AG04450 (cell line): ENCODE measurements around the gene MINAR1. TPM values are rescaled to one million over a fixed set of nuclear protein-coding genes. Genes with fewer than 3 reads are reported as not detected.

Source experiments
- CTCF ChIA-PET: fragments of 300-600, 350-600 bp; formaldehyde crosslinking; extraction: SDS; loops from one replicate; lab custom pipeline; 2022; ENCODE audit warnings: antibody characterized with exemption, inconsistent platforms; lab: Charles Lee
- POLR2A ChIA-PET: fragments of 350-600 bp; formaldehyde crosslinking; extraction: SDS; loops from one replicate; lab custom pipeline; 2021; ENCODE audit warnings: antibody characterized with exemption, inconsistent platforms; lab: Yijun Ruan, JAX
- DNase-seq: peaks from one replicate; pipeline ENCODE4 v3.0.0-alpha.2; 2011; ENCODE audit warnings: low read depth, low spot score
- H3K27ac ChIP-seq: one replicate; pipeline ENCODE4 v1.5.1; 2012; ENCODE audit warnings: low read depth, low read length, control low read depth
- H3K27me3 ChIP-seq: one replicate; pipeline ENCODE4 v1.6.0; 2012; ENCODE audit warnings: low read length; ENCODE audit not compliant: control insufficient read depth, insufficient read depth
- H3K4me3 ChIP-seq: 2 replicates; pipeline ENCODE4 v1.5.1; 2011; ENCODE audit warnings: mild to moderate bottlenecking, low read depth, low read length, control low read depth
- H3K9me3 ChIP-seq: 2 replicates; pipeline ENCODE4 v1.5.1; 2012; ENCODE audit warnings: low read length; ENCODE audit not compliant: control insufficient read depth, insufficient read depth
- polyA plus RNA-seq: library from polyadenylated mRNA; depleted of rRNA; stranded (reverse); fragments of >200 nt; gene quantifications from 2 replicates; pipeline ENCODE4 v1.2.3, GENCODE V29; 2011
- TF ChIP-seq, protein P1 (sequence below): IDR thresholded peaks from 2 replicates; pipeline ENCODE4 v1.5.1; 2011; ENCODE audit warnings: low read depth, low read length, control low read depth, inconsistent platforms

The MINAR1 gene
- polyA plus RNA-seq, 1 experiment, result 0.76 TPM

DNA sequence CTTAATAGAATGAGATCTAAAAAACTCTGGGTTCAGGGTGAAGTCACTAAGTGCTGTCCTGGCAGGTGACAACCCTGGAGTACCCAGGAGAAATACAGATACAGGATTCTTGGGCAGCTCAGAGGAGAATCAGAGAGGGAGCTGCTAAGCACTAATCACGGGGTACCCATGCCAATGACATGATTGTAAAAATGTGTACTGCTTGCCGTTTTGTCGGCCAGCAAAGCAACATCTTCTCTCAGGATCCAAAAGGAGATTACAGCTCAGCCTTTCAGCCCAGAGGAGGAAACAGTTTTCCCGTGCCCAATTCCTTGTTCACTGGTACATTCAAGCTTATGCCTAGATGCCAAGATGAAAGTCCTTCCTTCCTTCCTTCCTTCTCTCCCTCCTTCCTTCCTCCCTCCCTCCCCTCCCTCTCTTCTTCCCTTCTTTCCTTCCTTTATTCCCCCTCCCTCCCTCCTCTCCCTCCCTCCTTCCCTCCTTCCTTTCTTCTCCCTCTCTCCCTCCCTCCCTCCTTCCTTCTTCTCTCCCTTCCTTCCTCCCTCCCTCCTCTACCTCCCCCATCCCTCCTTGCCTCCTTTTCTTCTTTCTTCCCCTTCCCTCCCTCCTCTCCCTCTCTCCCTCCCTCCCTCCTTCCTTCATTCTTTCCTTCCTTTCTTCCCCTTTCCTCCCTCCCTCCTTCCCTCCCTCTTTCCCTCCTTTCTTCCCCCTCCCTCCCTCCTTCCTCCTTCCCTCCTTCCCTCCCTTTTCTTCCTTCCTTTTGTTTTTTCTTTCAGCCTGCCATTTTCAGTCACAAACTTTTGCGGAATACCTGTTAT, 4.1 kb upstream of the MINAR1 start:
- DNase-seq, result no peak
- no peak overlapping the region for H3K4me3 ChIP-seq
- TF ChIP-seq, protein P1, sequence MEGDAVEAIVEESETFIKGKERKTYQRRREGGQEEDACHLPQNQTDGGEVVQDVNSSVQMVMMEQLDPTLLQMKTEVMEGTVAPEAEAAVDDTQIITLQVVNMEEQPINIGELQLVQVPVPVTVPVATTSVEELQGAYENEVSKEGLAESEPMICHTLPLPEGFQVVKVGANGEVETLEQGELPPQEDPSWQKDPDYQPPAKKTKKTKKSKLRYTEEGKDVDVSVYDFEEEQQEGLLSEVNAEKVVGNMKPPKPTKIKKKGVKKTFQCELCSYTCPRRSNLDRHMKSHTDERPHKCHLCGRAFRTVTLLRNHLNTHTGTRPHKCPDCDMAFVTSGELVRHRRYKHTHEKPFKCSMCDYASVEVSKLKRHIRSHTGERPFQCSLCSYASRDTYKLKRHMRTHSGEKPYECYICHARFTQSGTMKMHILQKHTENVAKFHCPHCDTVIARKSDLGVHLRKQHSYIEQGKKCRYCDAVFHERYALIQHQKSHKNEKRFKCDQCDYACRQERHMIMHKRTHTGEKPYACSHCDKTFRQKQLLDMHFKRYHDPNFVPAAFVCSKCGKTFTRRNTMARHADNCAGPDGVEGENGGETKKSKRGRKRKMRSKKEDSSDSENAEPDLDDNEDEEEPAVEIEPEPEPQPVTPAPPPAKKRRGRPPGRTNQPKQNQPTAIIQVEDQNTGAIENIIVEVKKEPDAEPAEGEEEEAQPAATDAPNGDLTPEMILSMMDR, result no peak
- no peaks in the 10 kb centered on the region; the same call in 1 of the 2 replicates for H3K9me3 ChIP-seq
- H3K27ac ChIP-seq, result no peak overlapping the region
- POLR2A ChIA-PET, result no interaction called here
- H3K27me3 ChIP-seq, result peaks cover 15% of the 10 kb centered on the region
- CTCF ChIA-PET, result interaction anchor here (1.1 to 2.0 kb wide), 3 partner anchors 46 to 426 kb away, joined by 4 to 8 read pairs (median 5); no protein-coding TSS in a partner anchor

DNA sequence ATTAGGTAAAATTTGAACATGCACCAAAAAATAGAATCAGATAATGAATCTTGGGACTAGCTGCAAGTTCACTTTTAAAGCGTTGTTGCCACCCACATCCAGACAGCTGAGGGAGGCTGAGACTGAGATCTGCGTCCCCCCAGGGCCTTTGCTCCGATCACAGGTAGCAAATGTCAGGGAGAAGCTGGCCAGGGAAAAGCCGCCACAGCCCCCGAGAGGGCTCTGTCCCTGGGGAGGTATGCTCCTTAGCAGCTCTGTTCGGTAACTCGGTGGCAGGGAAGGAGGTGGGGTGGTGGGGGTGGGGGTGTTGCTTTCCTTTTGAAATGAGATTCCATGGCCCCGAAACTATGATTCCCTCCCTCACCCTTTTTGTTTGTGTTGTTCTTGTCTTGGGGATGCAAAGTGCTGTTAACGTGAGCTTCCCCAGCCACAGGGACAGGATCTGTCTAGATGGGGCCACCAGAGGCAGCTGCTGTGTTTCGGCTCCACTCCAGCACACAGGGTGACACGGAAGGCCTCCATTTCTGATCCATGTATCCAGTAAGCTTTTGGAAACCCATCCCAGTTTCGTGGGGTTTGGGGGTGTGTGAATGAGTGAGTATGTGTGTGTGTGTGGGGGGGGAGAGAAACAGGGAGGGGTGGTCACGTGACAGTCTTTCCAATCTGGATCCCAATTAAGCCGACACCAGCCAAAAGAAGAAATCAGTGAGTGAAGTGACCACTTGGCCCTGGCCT, 1.1 kb upstream of the MINAR1 start:
- peak overlapping the region; percentile 62 for H3K4me3 ChIP-seq
- POLR2A ChIA-PET, result interaction anchor here (0.6 kb wide), 1 partner anchor 52 kb away, joined by 3 read pairs; no protein-coding TSS in a partner anchor
- CTCF ChIA-PET, result interaction anchor here (0.6 to 3.8 kb wide), 9 partner anchors 15 to 589 kb away, joined by 3 to 42 read pairs (median 3); no protein-coding TSS in a partner anchor
- peaks cover 36% of the 10 kb centered on the region for H3K27me3 ChIP-seq
- H3K9me3 ChIP-seq, result no peaks in the 10 kb centered on the region; the same call in 1 of the 2 replicates
- DNase-seq, result no peak
- TF ChIP-seq, protein P1, result no peak
- no peak overlapping the region for H3K27ac ChIP-seq

DNA sequence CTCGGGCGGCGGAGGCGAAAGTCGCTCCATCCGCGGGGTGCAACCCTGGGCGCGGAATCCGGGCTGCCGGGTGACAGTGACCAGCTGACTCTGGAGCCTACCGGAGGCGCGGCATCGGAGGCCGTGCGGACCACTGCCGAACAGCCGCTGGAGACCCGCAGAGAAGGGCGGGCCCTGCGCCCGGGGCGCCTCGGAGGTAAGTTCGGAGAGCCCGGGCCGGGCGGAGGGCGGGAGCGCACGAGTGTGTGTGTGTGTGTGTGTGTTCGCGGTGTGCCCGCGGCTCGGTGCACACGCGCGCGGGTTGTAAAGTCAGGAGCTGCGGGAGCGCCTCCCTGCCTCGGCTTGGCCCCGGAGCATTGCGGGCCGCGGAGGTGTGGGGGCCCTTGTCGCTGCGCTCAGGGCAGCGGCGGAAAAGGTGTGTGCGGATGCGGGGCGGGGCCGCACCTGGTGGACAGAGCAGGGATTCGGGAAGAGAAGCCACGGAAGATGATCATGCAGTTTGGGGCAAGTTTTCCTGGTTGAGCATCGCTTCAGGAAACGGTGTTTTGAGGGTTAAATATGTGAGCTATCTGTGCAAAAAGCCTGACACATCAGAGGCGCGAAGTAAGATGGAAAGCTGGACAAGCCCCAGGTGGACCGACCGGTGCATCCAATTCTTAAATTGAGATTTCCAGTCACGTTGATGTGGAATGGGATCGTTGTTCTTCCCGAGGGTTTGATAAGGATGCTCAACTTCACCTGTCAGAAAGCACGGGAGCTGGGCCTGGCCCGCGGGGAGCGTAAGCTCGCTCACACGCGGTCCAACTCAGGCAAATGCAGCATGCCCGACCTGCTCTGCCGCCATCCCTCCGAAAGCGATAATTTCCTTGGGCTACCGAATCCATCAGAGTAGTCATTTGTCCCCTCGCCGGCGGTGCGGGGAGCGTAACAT, 474 bp downstream of the MINAR1 start:
- Histone ChIP-seq H3K4me3 (peak overlapping the region; percentile 62), H3K27me3 (peaks cover 36% of the 10 kb centered on the region), H3K9me3 (no peaks in the 10 kb centered on the region; the same call in 1 of the 2 replicates), H3K27ac (no peak overlapping the region)
- ChIA-PET CTCF (interaction anchor here (0.5 to 3.8 kb wide), 4 partner anchors 42 to 356 kb away, joined by 3 to 42 read pairs (median 4); no protein-coding TSS in a partner anchor), POLR2A (no interaction called here)
- TF ChIP-seq, protein P1, result no peak
- DNase-seq, result no peak

DNA sequence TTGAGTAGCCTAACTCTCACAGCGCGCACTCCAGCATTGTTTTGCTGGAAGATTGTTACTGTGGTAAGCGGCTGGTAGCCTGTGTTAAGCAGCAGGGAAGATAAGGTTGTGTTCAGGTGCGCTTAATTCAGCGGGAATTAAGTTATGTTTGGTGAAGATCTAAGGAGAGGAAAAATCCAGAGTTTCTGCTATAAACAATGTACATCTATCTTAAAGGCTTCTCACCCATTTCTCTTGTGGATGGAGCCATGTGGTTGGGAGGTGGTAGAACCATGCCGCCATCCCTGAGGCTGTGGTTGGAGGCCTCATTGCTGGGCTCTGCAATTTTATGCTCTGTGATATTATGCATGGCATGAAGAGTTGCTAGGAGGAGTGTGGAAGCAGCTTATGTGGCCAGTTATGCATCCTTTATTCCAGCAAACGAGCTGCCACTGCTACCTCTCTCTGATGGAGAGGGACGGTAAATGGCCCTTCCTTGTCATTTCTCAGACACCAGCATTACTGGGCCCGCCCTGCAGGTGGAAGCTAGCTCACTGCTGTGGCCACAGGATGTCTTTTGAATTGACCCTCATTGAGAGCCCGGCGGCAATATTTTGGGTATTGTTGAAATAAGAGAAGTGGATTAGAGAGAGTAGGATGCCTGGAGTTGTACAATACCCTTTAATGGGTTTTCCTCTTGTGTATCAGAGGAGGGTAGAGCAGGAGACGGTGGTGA, 1.3 kb downstream of the MINAR1 start:
- peaks cover 36% of the 10 kb centered on the region for H3K27me3 ChIP-seq
- no peak for DNase-seq
- H3K27ac ChIP-seq, result no peak overlapping the region
- ChIA-PET POLR2A (no interaction called here), CTCF (interaction anchor here (0.5 to 3.8 kb wide), 3 partner anchors 42 to 86 kb away, joined by 3 to 42 read pairs (median 3); no protein-coding TSS in a partner anchor)
- no peak overlapping the region for H3K4me3 ChIP-seq
- TF ChIP-seq, protein P1, result no peak
- H3K9me3 ChIP-seq, result no peaks in the 10 kb centered on the region; the same call in 1 of the 2 replicates
